Common myeloid progenitor, CD34-positive (primary cell): ENCODE data around the gene CABCOCO1. TPM values are rescaled to one million over a fixed set of nuclear protein-coding genes. Genes with fewer than 3 reads are reported as not detected.

Experiments
- CTCF ChIA-PET: fragments of 350-600 bp; sonication (Branson Sonifier 250); formaldehyde crosslinking; loops from one replicate; lab custom pipeline; 2021; ENCODE audit warnings: antibody characterized with exemption; lab: Charles Lee
- POLR2A ChIA-PET: fragments of 350-600 bp; sonication (Branson Sonifier 250); formaldehyde crosslinking; loops from one replicate; lab custom pipeline; 2021; ENCODE audit warnings: antibody characterized with exemption; lab: Charles Lee
- DNase-seq, 3 donors: peaks; one replicate each; pipeline versions ENCODE4 v3.0.0 to v3.0.0-alpha.2; 2013
- H3K27ac ChIP-seq, 2 experiments: 1 replicate in 1 of 2; 2 replicates in 1 of 2; pipeline ENCODE4 v1.7.0; 2013; ENCODE audit warnings: inconsistent platforms in 2 of 2, low read length in 2 of 2, mild to moderate bottlenecking in 2 of 2, low read depth in 1 of 2, moderate library complexity in 1 of 2; ENCODE audit not compliant: severe bottlenecking in 2 of 2, insufficient read depth in 1 of 2, poor library complexity in 1 of 2
- H3K27me3 ChIP-seq, 5 experiments: replicated peaks in 2 of 5; 1 replicate in 3 of 5; 2 replicates in 2 of 5; pipeline versions ENCODE4 v1.6.1 to v1.7.0; 2013; ENCODE audit warnings: low read length in 4 of 5, mild to moderate bottlenecking in 2 of 5, moderate library complexity in 2 of 5, inconsistent platforms in 1 of 5; ENCODE audit not compliant: insufficient read depth in 5 of 5, control insufficient read depth in 4 of 5
- H3K36me3 ChIP-seq, 4 experiments: 1 replicate in 2 of 4; 2 replicates in 2 of 4; pipeline versions ENCODE4 v1.6.1 to v1.7.0; 2013; ENCODE audit warnings: low read length in 3 of 4, control low read depth in 1 of 4, mild to moderate bottlenecking in 1 of 4; ENCODE audit not compliant: control insufficient read depth in 4 of 4, insufficient read depth in 4 of 4
- H3K4me1 ChIP-seq, 4 experiments: 1 replicate in 3 of 4; 2 replicates in 1 of 4; pipeline versions ENCODE4 v1.6.1 to v1.7.1; 2013; ENCODE audit warnings: low read length in 3 of 4, mild to moderate bottlenecking in 3 of 4, control low read depth in 1 of 4, inconsistent platforms in 1 of 4, moderate library complexity in 1 of 4; ENCODE audit not compliant: control insufficient read depth in 4 of 4, insufficient read depth in 4 of 4; ENCODE audit errors: control extremely low read depth in 1 of 4
- H3K4me3 ChIP-seq, 7 experiments: 1 replicate in 4 of 7; 2 replicates in 3 of 7; pipeline versions ENCODE4 v1.5.1 to v1.7.0; 2013; ENCODE audit warnings: mild to moderate bottlenecking in 7 of 7, low read length in 6 of 7, moderate library complexity in 6 of 7, inconsistent platforms in 2 of 7, low read depth in 2 of 7, control low read depth in 1 of 7; ENCODE audit not compliant: insufficient read depth in 4 of 7, control insufficient read depth in 1 of 7; ENCODE audit errors: extremely low read depth in 1 of 7
- H3K9me3 ChIP-seq, 5 experiments: 1 replicate in 4 of 5; 2 replicates in 1 of 5; pipeline versions ENCODE4 v1.6.1 to v1.7.1; 2013; ENCODE audit warnings: low read length in 4 of 5, mild to moderate bottlenecking in 2 of 5, inconsistent platforms in 1 of 5, low read depth in 1 of 5, moderate library complexity in 1 of 5; ENCODE audit not compliant: control insufficient read depth in 4 of 5, insufficient read depth in 2 of 5; ENCODE audit errors: control extremely low read depth in 1 of 5
- WGBS: methylation state at CpG from one replicate; pipeline ENCODE4 v1.1.5; 2013; ENCODE audit not compliant: insufficient coverage; 5-methylcytosine and 5-hydroxymethylcytosine counted together
- polyA plus RNA-seq: library from polyadenylated mRNA; unstranded; fragments of 120-200 nt; gene quantifications from one replicate; pipeline ENCODE4 v1.2.1, GENCODE V29; 2013

Gene CABCOCO1, protein sequence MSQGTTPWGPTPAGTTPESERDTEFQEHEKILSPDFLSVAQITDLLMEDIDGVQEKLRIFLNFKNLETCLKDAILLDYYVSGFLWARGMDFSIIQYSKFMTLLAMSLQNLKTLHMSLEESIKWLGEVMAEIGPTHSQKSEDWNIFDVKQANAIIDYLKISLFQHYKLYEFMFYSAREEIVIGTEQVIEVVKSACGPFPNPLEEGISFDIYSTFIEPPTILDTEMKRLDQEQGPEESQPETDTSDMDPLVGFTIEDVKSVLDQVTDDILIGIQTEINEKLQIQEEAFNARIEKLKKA
- polyA plus RNA-seq = 0.12 TPM

DNA sequence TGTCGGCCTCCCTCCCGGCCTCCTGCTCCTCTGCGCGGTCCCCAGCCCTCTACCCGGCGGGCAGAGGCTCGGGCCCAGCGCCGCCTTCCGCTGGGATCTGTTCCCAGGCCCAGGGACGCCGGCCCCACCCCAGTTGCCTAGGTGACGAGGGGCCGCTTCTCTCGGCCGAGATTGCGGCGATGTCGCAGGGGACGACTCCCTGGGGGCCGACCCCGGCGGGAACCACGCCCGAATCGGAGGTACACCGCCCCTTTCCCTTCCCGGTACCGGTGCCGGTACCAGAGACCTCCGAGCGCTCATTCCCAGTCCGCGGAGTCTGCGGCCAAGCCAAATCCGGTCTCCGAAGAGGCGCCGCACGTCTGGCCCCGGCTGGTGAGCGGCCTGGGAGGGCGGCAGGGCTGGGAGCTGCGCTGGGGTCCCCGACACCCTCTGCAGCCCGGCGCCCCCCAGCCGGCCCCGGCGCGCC is at the start of gene CABCOCO1:
Gene CABCOCO1 (plus strand): TSS at position 136 of the 466 bp plus-strand sequence. CDS start 44 bp downstream, at position 180.
- ChIA-PET POLR2A (no interaction called here), CTCF (no interaction called here)
- no peaks in the 10 kb centered on the region for H3K36me3 ChIP-seq
- peaks cover 0 to 20% (median 7%) of the 10 kb centered on the region in 5 experiments for H3K27me3 ChIP-seq
- peak in 2 of 3 donors; percentile 13 to 37 for DNase-seq
- peak within 1 kb of the TSS; percentile 16 to 70 (median 46) for H3K4me3 ChIP-seq
- WGBS = 7% methylated on average over 44 of the region's 51 CpGs
- no peak within 1 kb of the TSS for H3K27ac ChIP-seq
- H3K9me3 ChIP-seq = no peaks in the 10 kb centered on the region
- peaks cover 0 to 8% (median 5%) of the 10 kb centered on the region in 4 experiments for H3K4me1 ChIP-seq

DNA sequence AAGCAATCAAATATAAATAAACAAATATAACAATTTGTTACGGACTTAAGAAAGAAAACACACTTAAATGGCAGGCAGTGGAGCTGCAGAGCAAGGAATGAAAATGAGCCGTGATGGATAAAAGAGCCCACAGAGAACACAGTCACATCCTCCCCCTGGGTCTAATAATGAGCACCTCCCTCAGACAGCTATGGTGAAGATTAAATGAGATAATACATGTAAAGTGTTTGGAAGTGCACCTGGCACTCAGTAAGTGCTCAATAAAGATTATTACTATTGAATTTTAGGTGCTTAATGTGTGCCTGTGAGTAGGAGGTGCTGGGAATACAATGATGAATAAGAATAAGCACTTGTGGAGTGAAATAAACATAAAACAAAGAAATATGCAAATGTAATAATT is 49.1 kb upstream of the CABCOCO1 start:
- Histone ChIP-seq H3K9me3 (no peaks in the 10 kb centered on the region), H3K27me3 (no peaks in the 10 kb centered on the region), H3K4me1 (peaks cover 0 to 6% (median 0%) of the 10 kb centered on the region in 4 experiments), H3K36me3 (no peaks in the 10 kb centered on the region), H3K27ac (no peak overlapping the region), H3K4me3 (no peak overlapping the region)
- ChIA-PET POLR2A (no interaction called here), CTCF (interaction anchor here (1.4 kb wide), 1 partner anchor 12 kb away, joined by 5 read pairs; no protein-coding TSS in a partner anchor)
- no peak for DNase-seq
- 100% methylated on average over 1 of the region's 2 CpGs for WGBS

DNA sequence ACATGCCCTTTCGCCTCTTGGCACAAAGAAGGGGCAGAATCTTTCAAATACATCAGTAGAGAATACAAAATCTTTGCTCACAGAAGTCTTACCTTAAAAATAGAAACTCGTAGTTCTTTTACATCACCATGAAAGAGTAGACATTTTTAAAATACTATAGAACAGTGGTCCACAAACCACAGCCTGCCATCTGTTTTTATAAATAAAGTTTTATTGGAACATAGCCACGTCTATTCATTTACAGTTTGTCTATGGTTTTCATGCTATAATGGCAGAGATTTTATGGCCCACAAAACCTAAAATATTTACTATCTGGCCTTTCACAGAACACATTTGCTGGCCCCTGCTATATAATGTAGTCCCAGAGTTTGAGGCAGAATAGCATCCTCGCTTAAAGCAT is 46.1 kb upstream of the CABCOCO1 start:
- ChIA-PET POLR2A (interaction anchor here (0.5 kb wide), 1 partner anchor 290 kb away, joined by 3 read pairs; no protein-coding TSS in a partner anchor), CTCF (interaction anchor here (1.4 kb wide), 1 partner anchor 19 kb away, joined by 4 read pairs; no protein-coding TSS in a partner anchor)
- Histone ChIP-seq H3K4me3 (no peak overlapping the region), H3K4me1 (peaks cover 0 to 6% (median under 1%) of the 10 kb centered on the region in 4 experiments), H3K27me3 (no peaks in the 10 kb centered on the region), H3K27ac (no peak overlapping the region), H3K9me3 (peaks cover 0 to 2% (median 0%) of the 10 kb centered on the region in 5 experiments), H3K36me3 (no peaks in the 10 kb centered on the region)
- no peak for DNase-seq
- WGBS = 93% methylated on average over 2 of the region's 4 CpGs

DNA sequence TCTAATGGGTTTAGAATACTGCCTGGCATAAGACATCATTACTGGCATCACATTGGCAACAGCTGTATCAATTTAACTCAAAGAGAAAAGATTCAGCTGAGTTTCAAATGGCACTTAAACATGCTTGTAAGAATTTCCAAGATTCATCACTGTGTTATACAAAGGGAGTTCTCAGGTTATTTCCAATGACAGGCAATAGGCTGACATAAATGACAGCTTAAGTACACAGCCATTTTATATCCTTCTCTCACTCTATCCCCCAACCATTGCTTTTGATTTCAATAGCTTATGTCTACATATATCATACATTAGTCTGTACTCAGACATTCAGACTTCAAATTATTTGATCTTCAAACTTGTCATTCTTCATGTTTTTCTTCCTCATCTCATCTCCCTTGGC is 45.5 kb upstream of the CABCOCO1 start:
- Histone ChIP-seq H3K27ac (no peak overlapping the region), H3K4me3 (no peak overlapping the region), H3K4me1 (peaks cover 0 to 6% (median 3%) of the 10 kb centered on the region in 4 experiments), H3K9me3 (peaks cover 0 to 2% (median 0%) of the 10 kb centered on the region in 5 experiments), H3K27me3 (no peaks in the 10 kb centered on the region), H3K36me3 (no peaks in the 10 kb centered on the region)
- DNase-seq = no peak
- ChIA-PET POLR2A (interaction anchor here (0.5 kb wide), 1 partner anchor 290 kb away, joined by 3 read pairs; no protein-coding TSS in a partner anchor), CTCF (interaction anchor here (1.4 kb wide), 1 partner anchor 19 kb away, joined by 4 read pairs; no protein-coding TSS in a partner anchor)

DNA sequence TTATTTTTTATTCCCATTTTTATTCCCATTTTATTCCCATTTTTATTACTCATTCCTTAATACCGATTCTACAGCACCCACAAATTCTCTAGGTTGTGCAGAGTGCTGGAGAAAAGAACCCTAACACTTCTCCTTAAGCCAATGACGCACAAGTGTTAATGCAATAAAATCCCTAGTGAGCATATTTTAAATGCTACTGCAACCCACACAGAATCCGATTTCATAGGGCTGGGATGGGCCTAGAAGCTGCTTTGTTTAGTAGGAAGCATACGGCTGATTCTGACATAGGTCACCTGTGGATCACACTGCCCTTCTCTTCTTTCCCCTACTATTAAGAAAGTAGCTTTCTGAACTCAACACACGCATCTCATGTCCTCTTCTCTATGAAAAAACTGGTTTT is 45.1 kb upstream of the CABCOCO1 start:
- POLR2A ChIA-PET = no interaction called here
- no peaks in the 10 kb centered on the region for H3K27me3 ChIP-seq
- CTCF ChIA-PET = interaction anchor here (1.4 kb wide), 1 partner anchor 18 kb away, joined by 4 read pairs; no protein-coding TSS in a partner anchor
- H3K9me3 ChIP-seq = peaks cover 0 to 2% (median 0%) of the 10 kb centered on the region in 5 experiments
- no peak overlapping the region for H3K4me3 ChIP-seq
- no peak overlapping the region for H3K27ac ChIP-seq
- H3K4me1 ChIP-seq = peaks cover 0 to 3% (median 3%) of the 10 kb centered on the region in 4 experiments
- WGBS = 80% methylated on average over 1 of the region's 5 CpGs
- H3K36me3 ChIP-seq = no peaks in the 10 kb centered on the region
- no peak for DNase-seq

DNA sequence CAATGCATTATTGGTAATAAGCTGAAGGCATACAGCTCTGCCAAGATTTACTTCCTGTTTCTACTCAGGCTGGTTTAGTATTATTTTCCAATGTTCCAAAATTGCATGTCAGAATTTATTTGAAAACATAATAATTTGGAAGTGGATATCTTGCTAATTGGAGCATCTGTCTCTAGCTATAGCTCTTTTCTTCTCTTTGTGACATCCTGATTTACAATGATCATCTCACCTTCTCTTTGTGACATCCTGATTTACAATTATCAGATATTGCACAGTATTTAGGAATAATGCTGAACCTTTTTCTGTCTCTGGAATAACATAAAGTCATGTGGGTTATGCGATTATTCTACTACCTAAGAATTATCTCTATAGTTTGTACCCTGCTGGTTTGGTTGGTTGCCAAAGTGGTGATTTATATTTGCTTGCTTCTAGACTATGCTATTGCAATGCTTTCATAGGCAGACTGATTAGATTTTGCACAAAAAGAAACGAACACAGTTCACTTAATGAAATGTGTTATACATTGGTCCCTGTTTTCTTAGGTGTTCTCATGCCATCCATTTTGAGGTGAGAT is 44.3 kb upstream of the CABCOCO1 start:
- WGBS = no CpG with 5 or more reads among the region's 2 CpGs
- no peak overlapping the region for H3K27ac ChIP-seq
- H3K4me1 ChIP-seq = peaks cover 0 to 3% (median 2%) of the 10 kb centered on the region in 4 experiments
- CTCF ChIA-PET = no interaction called here
- peaks cover 0 to 2% (median 0%) of the 10 kb centered on the region in 5 experiments for H3K9me3 ChIP-seq
- H3K27me3 ChIP-seq = no peaks in the 10 kb centered on the region
- DNase-seq = peak in 2 of 3 donors; percentile 10 to 29
- POLR2A ChIA-PET = no interaction called here
- H3K36me3 ChIP-seq = no peaks in the 10 kb centered on the region
- no peak overlapping the region for H3K4me3 ChIP-seq

DNA sequence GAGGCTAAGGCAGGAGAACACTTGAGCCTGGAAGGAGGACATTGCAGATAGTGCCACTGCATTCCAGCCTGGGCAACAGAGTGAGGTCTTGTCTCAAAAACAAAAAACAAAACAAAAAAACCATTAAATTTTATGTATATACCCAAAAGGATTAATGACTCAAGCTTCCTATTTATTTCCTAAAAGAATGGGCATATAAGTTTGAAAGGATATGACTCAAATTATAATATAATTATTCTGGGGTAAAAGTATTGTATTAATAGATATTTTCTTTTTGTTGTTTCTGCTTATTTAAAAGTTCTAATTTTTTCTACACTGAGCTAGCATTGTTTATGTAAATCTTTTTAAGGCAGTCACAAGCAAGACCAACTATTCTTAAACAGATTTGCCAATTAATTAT is 42.2 kb upstream of the CABCOCO1 start:
- no peaks in the 10 kb centered on the region for H3K27me3 ChIP-seq
- H3K27ac ChIP-seq = no peak overlapping the region
- no peak for DNase-seq
- peaks cover 0 to 2% (median 0%) of the 10 kb centered on the region in 5 experiments for H3K9me3 ChIP-seq
- H3K4me1 ChIP-seq = peaks cover 0 to 8% (median 3%) of the 10 kb centered on the region in 4 experiments
- no peak overlapping the region for H3K4me3 ChIP-seq
- ChIA-PET POLR2A (no interaction called here), CTCF (no interaction called here)
- H3K36me3 ChIP-seq = no peaks in the 10 kb centered on the region
